Endometrium (tissue), 2 donors: Measurements from ENCODE around the gene SPATS2.
"Not testable (repeated sequence)": the region's sequence is repeated elsewhere in the genome, so short reads cannot be mapped to it uniquely, and the experiment has no call there.

Experiments used
- FAIRE-seq: peaks from 2 replicates; lab custom pipeline; 2012; peaks lifted over from hg19 to GRCh38; lab: Jason Lieb, UNC
- donor health status: control.
- donor health status: control.

The SPATS2 gene

DNA sequence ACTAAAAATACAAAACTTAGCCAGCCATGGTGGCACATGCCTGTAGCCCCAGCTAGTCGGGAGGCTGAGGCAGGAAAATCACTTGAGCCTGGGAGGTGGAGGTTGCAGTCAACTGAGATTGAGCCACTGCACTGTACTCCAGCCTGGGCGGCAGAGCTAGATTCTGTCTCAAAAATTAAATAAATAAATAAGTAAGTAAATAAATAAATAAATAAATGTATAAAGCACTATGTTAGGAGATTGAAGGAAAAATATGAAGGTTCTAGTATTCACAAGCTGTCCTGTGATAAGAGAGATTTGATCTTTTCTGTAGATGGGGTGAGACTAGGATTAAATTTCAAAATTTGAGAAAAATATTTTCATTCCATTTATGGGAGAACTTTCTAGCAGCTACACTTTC, 14.9 kb upstream of the SPATS2 start:
- no peak for FAIRE-seq

DNA sequence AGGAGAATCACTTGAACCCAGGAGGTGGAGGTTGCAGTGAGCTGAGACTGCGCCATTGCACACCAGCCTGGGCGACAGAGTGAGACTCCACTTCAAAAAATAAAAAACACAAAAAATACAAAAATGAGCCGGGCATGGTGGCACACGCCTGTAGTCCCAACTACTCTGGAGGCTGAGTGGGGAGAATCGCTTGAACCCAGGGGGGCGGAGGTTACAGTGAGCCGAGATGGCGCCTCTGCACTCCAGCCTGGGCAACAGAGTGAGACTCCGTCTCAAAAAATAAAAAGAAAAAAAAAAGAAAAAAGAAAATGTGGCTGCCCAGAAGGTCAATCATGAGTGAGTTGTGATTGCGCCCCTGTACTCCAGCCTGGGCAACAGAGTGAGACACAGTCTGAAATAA, 11.3 kb upstream of the SPATS2 start:
- no peak for FAIRE-seq

DNA sequence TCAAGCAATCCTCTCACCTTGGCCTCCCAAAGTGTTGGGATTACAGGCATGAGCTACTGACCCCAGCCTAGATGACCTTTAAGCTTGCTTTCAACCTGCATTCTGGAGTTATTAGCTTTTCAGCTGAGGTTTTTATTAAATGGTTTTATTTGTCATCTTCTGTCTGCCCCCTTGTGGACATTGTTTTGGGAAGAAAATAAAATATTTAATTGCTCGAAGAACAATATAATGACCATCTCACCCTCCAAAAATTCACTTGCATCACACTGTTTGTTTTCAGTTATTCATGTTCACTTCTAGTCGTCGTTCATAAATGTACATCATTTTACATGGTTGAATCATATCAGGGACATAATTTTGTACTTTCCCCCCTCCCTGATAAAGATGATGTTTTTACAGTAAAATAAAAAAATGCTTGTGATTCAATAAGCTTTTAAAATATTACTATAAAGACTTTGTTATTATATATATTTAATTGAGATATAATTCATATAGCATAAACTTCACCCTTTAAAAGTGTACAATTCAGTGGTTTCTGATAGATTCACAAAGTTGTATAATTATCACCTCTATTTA, 10.1 kb upstream of the SPATS2 start:
- FAIRE-seq, result no peak

DNA sequence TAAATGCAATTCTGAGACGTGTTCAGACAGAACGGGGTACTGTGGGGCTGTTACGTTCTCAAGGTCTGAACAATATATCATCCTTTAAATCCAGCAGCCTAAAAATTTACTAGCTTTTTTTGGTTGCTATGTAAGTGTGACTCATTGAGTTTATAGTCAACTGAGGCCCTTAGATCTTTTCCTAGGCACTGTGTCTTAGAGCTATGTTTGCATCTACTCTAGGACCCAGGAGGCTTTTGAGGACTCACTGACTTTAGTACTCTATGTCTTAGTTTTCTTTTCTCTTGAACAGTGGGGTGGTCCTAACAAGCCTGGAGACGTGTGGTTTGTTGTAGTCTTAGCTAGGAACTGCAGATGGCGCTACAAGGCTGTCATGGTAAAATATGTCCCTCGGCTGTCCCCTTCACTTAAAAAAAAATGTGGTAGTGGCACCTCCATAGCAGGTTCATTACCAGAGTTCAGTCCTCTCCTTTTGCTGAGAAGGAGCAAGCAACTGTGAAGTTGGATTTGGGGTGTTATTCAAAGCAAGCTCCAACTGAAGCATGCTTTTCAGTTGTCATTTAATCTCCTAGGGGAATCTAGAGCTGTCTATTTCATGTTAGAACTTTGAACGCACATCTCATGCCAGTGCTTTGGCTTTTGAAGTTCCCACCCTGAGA, 8.7 kb upstream of the SPATS2 start:
- FAIRE-seq, result no peak

GRCh38 chr12:49359671-49360070, 7.6 kb upstream of the SPATS2 start:
- FAIRE-seq, result no peak

- FAIRE-seq, result no peak
Measured at GRCh38 chr12:49362077-49362476, 5.2 kb upstream of the SPATS2 start.

DNA sequence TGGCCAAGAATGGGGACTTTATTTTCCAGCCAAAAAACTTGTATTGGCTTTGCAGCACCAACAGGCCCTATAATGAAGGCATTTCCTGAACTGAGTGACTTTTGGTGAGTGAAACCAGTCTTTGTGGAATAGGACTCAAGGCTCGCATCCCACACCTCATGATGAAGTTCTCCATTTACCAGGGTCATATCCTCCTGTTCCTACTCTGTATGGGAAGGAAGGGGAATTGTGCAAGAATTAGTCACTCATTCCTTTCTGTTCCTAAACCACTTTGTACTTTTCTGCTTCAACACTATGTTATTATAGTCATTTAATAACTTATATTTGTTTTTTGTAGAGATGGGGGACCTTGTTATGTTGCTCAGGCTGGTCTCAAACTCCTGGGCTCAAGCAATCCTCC, 2.3 kb upstream of the SPATS2 start:
- FAIRE-seq, result no peak

- no peak for FAIRE-seq
Measured at GRCh38 chr12:49365542-49365941, 1.7 kb upstream of the SPATS2 start.

- FAIRE-seq, result no peak
Measured at GRCh38 chr12:49366096-49366651, 1.1 kb upstream of the SPATS2 start.

DNA sequence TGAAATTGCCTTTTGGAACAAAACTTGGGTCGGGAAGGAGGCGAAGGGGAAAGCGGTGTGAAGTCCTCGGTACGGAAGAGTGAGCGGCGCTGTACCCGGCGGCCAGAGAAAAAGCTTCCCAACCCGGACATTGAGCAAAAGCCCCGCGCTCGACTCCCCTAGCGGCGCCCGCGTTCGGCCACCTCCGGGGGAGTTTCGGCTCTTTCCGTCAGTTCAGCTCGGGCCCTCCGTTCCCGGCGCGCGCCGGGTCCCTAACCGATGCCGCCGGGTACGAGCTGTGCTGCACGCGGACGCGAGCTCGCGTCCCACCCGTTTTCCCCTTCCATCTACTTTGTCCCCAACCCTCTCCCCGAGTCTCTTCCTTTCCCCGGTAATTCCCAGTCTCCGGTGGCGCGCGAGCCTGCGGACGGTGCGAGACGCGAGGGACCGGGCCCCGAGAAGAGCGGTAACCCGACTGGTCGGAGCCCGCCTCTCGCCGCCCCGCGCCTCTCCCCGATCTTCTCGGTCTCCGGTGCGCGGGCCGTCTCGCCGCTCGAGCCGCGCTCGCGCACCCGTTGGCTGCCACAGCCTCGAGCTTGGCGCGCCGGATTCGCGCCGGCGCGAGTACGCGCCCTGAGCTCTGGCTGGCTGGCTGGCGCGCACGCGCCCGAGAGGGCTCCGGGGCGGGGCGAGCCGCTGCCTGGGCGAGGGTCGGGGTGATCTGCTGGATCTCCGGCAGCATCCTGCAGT, 446 bp upstream of the SPATS2 start:
- FAIRE-seq, result no peak

DNA sequence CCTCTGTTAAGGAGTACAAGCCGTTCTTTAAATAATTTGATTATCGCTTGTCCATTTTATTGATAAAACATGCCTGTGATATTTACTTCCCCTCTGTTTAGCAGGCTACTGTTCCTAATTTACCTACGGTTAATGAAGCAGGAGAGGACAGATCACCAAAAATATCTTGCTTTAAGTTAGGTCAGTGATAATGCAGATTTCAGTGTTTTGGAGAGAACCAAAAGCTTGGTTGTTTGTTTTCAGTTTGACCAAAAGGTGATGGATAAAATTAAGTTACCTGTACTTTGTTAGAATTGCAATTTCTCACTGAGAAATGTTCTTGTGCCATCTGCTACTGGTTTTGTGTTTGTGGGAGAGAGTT, 958 bp downstream of the SPATS2 start:
- FAIRE-seq, result no peak

DNA sequence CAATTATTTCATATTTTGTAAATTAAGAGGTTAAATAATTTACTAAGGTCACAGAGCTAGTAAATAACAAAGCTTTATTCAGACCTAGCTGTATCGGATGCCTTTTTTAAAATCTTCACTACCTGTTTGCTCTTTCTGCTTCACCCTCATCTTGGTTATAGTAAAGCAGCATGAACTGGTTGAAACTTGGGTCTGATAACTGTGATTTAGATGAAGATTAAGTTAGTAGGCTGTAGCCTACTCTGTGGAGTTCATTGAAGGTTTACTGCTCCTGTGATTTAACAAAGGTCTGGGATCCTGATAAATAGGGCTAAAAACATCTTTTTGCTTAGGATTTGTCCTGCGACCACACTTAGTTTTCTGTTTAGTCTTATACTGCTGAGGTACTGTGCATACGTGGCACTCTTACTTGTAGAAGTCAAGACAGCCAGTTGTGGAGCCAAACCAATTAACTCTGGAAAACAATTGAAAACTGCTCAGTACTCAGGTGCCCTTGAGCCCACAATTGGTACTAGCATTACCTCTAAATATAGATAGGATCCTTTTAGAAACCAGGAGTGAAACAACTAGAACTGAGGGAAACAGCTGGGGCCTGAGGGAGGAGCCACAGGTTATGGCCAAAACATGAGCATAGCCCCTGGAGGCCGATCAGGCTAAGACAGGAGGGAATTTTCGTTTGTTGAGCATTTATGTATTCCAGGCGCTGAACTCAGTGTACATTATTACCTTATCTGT, 2.3 kb downstream of the SPATS2 start:
- no peak for FAIRE-seq

DNA sequence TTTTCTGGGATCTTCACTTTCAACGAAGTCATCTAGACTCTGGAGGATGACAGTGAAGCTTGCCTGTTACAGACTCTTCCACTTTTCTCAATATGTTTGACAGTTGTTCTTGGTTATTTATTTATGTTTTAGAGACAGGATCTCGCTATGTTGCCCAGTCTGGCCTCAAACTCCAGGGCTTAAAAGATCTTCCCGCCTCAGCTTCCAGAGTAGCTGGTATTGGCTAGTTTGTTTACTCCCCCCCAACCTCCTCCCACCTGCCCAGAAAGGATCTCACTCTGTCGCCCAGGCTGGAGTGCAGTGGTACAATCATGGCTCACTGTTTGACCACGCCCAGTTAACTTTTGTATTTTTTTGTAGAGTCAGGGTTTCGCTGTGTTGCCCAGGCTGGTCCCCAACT, 3.3 kb downstream of the SPATS2 start:
- no peak for FAIRE-seq

DNA sequence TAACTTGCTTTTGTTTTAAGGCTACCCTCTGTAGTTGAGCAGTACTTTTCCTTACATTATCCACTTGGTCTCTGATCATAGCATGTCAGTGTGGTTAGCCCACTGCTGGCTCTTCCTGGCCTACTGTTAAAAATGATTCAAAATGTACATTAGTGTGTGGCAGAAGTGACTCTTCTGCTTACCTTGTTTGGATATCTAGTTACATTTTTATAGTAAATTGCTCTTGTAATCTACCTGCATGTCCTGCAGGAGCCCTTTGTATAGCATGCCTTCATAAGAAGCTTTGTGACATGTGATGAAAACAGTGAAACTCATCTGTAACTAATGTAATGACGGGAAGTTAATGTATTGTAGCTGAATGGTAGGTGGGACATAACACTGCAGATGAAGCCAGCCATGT, 8.1 kb downstream of the SPATS2 start:
- no peak for FAIRE-seq

DNA sequence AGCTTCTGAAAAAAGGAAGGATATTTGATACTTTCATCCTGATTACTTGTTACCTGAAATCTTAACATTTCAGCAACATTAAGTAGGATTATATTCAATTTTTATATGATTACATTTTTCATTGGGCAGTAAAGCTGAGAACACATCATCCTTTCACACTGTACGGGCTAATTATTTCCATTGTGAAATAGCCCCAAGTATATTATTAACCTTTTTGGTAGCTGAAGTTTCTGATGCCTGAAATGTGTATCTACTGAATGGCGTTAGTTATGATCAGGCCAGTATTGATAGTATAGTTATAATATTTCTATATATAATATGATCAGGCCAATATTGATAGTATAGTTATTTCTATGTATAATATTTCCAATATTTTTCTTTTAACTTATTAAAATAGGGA, 10.1 kb downstream of the SPATS2 start:
- FAIRE-seq, result no peak

DNA sequence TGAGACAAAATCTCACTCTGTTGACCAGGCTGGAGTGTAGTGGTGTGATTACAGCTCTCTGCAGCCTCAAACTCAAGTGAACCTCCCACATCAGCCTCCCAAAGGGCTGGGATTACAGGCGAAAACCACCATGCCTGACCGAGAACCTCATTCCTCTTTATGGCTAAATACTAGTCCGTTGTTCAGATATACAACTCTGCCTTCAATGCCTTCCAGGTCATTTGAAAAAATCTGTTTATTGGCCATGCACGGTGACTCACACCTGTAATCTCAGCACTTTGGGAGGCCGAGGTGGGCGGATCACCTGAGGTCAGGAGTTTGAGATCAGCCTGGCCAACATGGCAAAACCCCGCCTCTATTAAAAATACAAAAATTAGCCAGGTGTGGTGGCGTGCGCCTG, 12.9 kb downstream of the SPATS2 start:
- not testable (repeated sequence) for FAIRE-seq

GRCh38 chr12:49388682-49389386, 21.6 kb downstream of the SPATS2 start:
- no peak for FAIRE-seq

GRCh38 chr12:49389387-49389703, 22.1 kb downstream of the SPATS2 start:
- no peak for FAIRE-seq

- no peak for FAIRE-seq
Measured at GRCh38 chr12:49397000-49397399, 29.7 kb downstream of the SPATS2 start.

GRCh38 chr12:49400304-49400703, 33.0 kb downstream of the SPATS2 start:
- FAIRE-seq, result no peak

GRCh38 chr12:49403971-49404450, 36.7 kb downstream of the SPATS2 start:
- no peak for FAIRE-seq

- FAIRE-seq, result no peak
Measured at GRCh38 chr12:49404956-49405355, 37.7 kb downstream of the SPATS2 start.
